GM19324 (cell line): ENCODE measurements around the gene SEMG1.

Experiments used
- ATAC-seq: cut with Tn5 transposase; IDR thresholded peaks from one replicate; pipeline ENCODE4 v1.9.1; 2021; ENCODE audit warnings: mild to moderate bottlenecking, moderate library complexity; ENCODE audit not compliant: unreplicated experiment, low FRiP score

Gene SEMG1

GRCh38 chr20:45218636-45219035 is 11.8 kb downstream of the SEMG1 start:
- ATAC-seq: no peak

DNA sequence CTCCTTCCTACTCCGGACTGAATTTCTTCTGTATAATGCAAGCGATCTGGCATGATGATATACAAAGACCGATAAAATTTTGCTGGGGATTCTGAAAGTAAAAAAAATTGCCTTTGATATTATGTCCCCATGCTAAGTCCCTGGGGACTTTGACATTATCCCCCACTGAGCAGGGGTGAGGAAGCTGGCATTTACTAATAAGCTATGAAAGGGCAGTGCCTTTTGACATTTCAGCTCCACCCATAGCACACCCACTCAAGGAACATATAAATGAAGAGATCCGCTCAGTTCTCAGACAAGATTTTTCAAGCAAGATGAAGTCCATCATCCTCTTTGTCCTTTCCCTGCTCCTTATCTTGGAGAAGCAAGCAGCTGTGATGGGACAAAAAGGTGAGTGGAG is 14.2 kb downstream of the SEMG1 start, which contains the start of gene SEMG2:
Gene SEMG2 (plus strand): TSS at position 298 of the 400 bp plus-strand sequence. CDS start 17 bp downstream, at position 315.
- ATAC-seq: no peak

- ATAC-seq: no peak
These were observed 16.3 kb downstream of the SEMG1 start for GRCh38 chr20:45223136-45223535.

DNA sequence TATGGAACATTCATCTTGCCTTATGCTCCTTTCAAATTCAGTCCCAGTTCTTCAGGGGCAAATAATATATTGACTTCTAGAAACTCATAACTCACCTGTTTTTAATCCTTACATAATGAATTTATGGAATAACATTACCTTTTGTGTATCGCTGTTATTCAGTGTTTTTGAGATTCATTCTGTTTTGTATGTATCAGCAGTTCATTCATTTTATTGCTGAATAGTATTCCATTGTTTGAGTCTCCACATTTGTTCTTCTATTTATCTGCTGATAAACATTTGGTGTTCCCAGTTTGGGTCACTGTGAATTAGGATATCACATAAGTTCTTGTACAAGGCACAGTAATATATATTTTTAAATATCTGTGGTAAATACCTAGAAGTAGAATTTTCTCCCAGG is 19.5 kb downstream of the SEMG1 start:
- no peak for ATAC-seq

DNA sequence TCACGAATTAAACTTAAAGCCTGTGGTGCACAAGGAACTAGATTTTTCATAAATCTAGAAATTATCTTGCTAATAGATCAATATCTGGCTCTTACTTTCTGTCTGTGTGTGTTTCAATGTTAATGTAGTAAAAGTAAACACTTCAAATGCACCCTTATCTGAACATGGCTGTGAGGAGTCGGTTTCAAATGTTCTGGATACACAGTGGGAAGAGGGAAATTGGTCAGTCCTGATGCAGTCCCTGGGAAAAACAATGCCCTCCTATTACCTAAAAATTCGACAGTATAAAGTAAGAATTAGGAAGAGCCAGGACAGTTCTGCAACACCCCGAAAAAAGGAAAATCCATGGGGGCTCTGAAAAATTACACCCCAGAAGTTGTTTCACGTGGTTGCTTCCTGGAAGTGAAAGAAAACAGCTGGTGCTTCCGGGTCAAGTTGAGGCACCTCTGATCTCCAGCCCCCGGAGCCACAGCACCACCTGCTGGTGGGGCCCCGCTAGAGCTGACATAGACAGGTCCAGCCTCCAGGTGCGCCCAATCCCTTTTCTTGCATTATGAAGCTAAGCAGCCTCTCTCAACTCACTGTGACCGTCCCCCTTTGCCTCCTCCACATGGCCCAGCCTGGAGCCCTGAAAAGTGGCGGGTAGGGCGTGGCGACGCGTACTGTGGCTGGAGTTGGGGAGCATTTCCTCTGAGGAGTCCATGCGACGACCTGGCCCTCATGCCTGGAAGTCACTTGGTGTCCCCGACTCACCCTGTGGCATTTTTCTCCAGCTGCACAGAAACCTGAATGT is 22.6 kb downstream of the SEMG1 start:
- no peak for ATAC-seq

DNA sequence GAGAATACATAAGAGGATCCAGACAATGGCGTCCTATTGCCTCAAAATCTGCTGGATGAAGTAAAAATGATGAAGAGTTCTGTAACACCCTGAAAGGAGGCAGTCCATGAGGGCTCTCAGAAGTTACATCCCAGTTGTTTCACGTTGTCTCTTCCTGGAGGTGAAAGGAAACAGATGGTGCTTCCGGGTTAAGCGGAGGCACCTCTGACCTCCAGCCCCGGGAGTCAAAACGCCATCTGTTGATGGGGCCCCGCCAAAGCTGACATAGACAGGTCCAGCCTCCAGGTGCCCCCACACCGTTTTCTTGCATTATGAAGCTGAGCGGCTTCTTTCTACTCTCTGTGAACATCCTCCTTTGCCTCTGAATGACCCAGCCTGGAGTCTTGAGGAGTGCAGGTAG is 23.8 kb downstream of the SEMG1 start:
- no peak for ATAC-seq

GRCh38 chr20:45235995-45236394 is 29.2 kb downstream of the SEMG1 start:
- ATAC-seq: no peak

DNA sequence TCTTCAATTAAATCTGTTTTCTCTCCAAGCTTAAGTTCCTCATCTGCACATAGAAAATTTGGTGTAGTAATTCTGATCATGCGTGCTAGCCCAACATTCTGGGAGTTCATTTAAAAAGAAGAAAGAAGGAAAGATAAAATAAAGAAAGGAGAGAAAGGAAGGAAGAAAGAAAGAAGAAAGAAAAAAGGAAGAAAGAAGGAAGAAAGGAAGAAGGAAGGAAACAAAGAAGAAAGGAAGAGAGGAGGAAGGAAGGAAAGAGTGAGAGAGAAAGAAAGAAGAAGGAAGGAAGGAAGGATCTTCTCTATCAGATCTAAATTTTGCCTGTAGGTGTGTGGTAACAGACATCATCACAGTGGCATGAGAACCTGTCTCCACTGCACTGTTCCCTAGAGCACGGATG is 31.3 kb downstream of the SEMG1 start:
- no peak for ATAC-seq

GRCh38 chr20:45246109-45246508 is 39.3 kb downstream of the SEMG1 start:
- no peak for ATAC-seq

GRCh38 chr20:45247865-45248264 is 41.0 kb downstream of the SEMG1 start:
- ATAC-seq: no peak

DNA sequence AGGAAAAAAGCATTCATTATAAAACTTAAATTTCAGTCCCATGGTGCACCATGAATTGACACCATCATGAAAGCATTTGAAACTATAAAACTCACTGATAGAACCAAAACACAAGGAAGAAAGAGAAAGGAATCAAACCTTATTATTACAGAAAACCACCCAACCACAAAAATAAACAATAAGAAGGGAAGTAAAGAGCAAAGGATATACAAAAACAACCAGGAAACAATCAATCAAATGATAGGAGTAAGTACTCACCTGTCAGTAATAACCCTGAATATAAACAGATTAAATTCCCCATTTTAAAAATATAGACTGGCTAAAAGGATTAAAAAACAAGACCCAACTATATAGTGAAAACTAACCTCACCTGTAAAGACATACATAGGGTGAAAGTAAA is 41.8 kb downstream of the SEMG1 start:
- ATAC-seq: no peak

- no peak for ATAC-seq
These were observed 45.2 kb downstream of the SEMG1 start for GRCh38 chr20:45251884-45252560.

GRCh38 chr20:45253261-45253660 is 46.4 kb downstream of the SEMG1 start:
- no peak for ATAC-seq

DNA sequence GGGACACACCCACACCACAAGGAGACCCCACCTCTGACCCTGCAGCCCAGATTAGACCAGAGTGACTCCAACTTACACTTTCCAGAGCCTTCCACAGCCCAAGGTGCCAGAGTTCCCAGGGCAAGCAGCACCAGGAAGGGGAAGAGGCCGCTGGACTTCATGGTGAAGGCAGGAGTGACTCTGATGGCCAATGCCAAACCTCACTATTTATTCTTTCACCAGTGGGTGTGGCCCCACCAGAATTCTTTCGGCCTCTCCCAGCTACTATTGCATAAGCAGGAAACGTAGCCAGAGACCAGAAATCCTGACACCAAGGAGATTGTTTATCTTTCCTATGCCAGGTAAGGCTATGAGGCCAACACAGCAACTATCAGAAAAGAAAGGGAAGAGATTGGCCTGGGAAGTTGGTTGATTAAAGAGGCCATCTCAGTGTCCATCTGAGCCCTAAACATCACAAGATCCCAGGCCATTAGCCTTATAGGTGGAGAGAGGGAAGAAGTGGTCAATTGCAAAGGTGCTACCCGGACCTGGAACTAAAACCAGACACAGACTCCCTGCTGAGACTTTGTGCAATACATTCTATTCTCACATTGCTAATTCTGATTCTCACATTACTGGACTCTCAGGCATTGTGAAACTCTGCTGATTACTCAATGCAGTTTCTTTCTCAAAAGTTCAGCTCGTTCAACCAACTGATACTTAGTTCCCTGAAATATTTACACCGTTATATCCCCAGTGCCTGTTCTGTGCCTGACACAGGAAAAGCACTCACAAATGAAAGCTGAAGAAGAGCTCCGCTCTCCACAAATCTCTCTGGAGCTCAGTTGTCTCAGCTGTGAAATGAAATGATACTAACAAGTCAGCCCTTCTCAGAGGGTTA is 47.8 kb downstream of the SEMG1 start, which contains the start of gene SLPI:
Gene SLPI (minus strand): TSS at position 182 of the 880 bp plus-strand sequence. CDS start 21 bp downstream, at position 161.
- no peak for ATAC-seq

GRCh38 chr20:45257161-45257560 is 50.3 kb downstream of the SEMG1 start:
- no peak for ATAC-seq

- no peak for ATAC-seq
These were observed 50.9 kb downstream of the SEMG1 start for GRCh38 chr20:45257711-45258110.

- no peak for ATAC-seq
These were observed 51.4 kb downstream of the SEMG1 start for GRCh38 chr20:45258259-45258658.

GRCh38 chr20:45258664-45259063 is 51.8 kb downstream of the SEMG1 start:
- no peak for ATAC-seq
